ENCODE measurements around the gene STAC2. TPM values are rescaled to one million over a fixed set of nuclear protein-coding genes. Genes with fewer than 3 reads are reported as not detected.

The STAC2 gene
- total and polyA plus RNA-seq, 2 of the 13 experiments (the other 11 are each of a cell fraction or from before 2014, with no cell fraction given) = not detected

- no peak for TF ChIP-seq PRMT3 (CRISPR knock-in tag; IDR thresholded peaks at IDR 0.05; ENCODE audit: borderline replicate concordance, low read depth)
- TF ChIP-seq ZBTB1 (CRISPR knock-in tag; IDR thresholded peaks at IDR 0.05; ENCODE audit: borderline replicate concordance) = no peak
- TF ChIP-seq ZNF260 (CRISPR knock-in tag; IDR thresholded peaks at IDR 0.05; ENCODE audit: borderline replicate concordance, low read depth) = no peak
- no peak for TF ChIP-seq SAFB2 (CRISPR knock-in tag; IDR thresholded peaks at IDR 0.05; ENCODE audit: borderline replicate concordance, low read depth)
- no peak for TF ChIP-seq ZNF256 (CRISPR knock-in tag; conservative IDR thresholded peaks at IDR 0.05)
- peak; percentile 39; the same call in 1 of the 2 replicates for TF ChIP-seq KDM5B (CRISPR knock-in tag; IDR thresholded peaks at IDR 0.05; ENCODE audit: borderline replicate concordance)
These were observed 28.2 kb downstream of the STAC2 start, which contains the start of gene CACNB1 (continued) for GRCh38 chr17:39197380-39198185.

- no peak overlapping the region for H2AFZ ChIP-seq (ENCODE audit: low read length)
- TF ChIP-seq YY1 (IDR thresholded peaks at IDR 0.05; ENCODE audit: insufficient read depth, insufficient replicate concordance, low read depth, low read length) = no peak
- TF ChIP-seq RBM39 (IDR thresholded peaks at IDR 0.05; ENCODE audit: low read depth, low read length, poor library complexity, severe bottlenecking) = no peak
- no peak for TF ChIP-seq ZNF432 (CRISPR knock-in tag; IDR thresholded peaks at IDR 0.05; ENCODE audit: borderline replicate concordance)
- no peak for TF ChIP-seq ZNF619 (CRISPR knock-in tag; IDR thresholded peaks at IDR 0.05)
- no peak for TF ChIP-seq ZNF33B (CRISPR knock-in tag; IDR thresholded peaks at IDR 0.05)
- no peak for TF ChIP-seq ZNF615 (CRISPR knock-in tag; IDR thresholded peaks at IDR 0.05; ENCODE audit: borderline replicate concordance)
- TF ChIP-seq ZNF678 (CRISPR knock-in tag; IDR thresholded peaks at IDR 0.05) = no peak
- 0 out of 2 replicates have a peak, but pooled peaks have one; percentile 3 for TF ChIP-seq ATF7-NPFF (CRISPR knock-in tag; IDR thresholded peaks at IDR 0.05; ENCODE audit: low read depth)
- 0 out of 2 replicates have a peak, but pooled peaks have one; percentile 30 for TF ChIP-seq HIC2 (CRISPR knock-in tag; IDR thresholded peaks at IDR 0.05; ENCODE audit: low read depth)
- no peak for TF ChIP-seq ZNF788 (CRISPR knock-in tag; IDR thresholded peaks at IDR 0.05; ENCODE audit: borderline replicate concordance)
- 0 out of 2 replicates have a peak, but pooled peaks have one; percentile 22 for TF ChIP-seq HNRNPL (IDR thresholded peaks at IDR 0.05; ENCODE audit: low read depth, low read length)
- TF ChIP-seq ZNF333 (CRISPR knock-in tag; IDR thresholded peaks at IDR 0.05; ENCODE audit: borderline replicate concordance) = no peak
- no peak for TF ChIP-seq ZNF543 (CRISPR knock-in tag; IDR thresholded peaks at IDR 0.05)
- no peak for TF ChIP-seq ZNF496 (CRISPR knock-in tag; IDR thresholded peaks at IDR 0.05; ENCODE audit: insufficient replicate concordance)
- TF ChIP-seq ZNF253 (CRISPR knock-in tag; IDR thresholded peaks at IDR 0.05; ENCODE audit: borderline replicate concordance) = no peak
These were observed 28.9 kb downstream of the STAC2 start for GRCh38 chr17:39196808-39197291.

More at GRCh38 chr17:39196808-39197291, 28.9 kb downstream of the STAC2 start:
- H3K9ac ChIP-seq (ENCODE audit: insufficient read depth, low read depth, low read length) = peak overlapping the region; percentile 34; the same call in 1 of the 2 replicates
- ChIA-PET POLR2A (interaction anchor here (0.6 kb wide), 1 partner anchor 10 kb away, joined by 4 read pairs; no protein-coding TSS in a partner anchor), CTCF (ENCODE audit: low intra/inter-chr PET ratio, low total read pairs) (no interaction called here)
- ATAC-seq (no peak), DNase-seq (ENCODE audit: low spot score) (no peak), FAIRE-seq (no peak)
- H3K4me3 ChIP-seq (replicated peaks in 1 of 3; ENCODE audit: insufficient read depth in 1 of 3, low read depth in 2 of 3, low read length in 3 of 3) = peak overlapping the region; percentile 56 to 80 (median 69)
- H3K79me2 ChIP-seq (ENCODE audit: insufficient read depth, low read length) = peaks cover 17% of the 10 kb centered on the region
- intact Hi-C loops (cut with micrococcal nuclease; ENCODE audit: unreplicated experiment) = no loop called here
- H4K20me1 ChIP-seq (ENCODE audit: insufficient read depth, low read length) = peaks cover 5% of the 10 kb centered on the region
- WGBS (ENCODE audit: low lambda C conversion rate) = 0% methylated on average over 8 of the region's 30 CpGs
- H3K36me3 ChIP-seq (replicated peaks in 1 of 2; ENCODE audit: control insufficient read depth in 1 of 2, insufficient read depth in 2 of 2, low read length in 2 of 2) = peaks cover under 1 to 4% of the 10 kb centered on the region in 2 experiments; a peak in 4 of 5 replicates
- no peaks in the 10 kb centered on the region; a peak in 1 of 5 replicates for H3K27me3 ChIP-seq (ENCODE audit: control insufficient read depth in 1 of 2, insufficient read depth in 2 of 2, low read length in 2 of 2)
- no peak overlapping the region for H3K27ac ChIP-seq (ENCODE audit: extremely low read length, insufficient read depth, low read length)
- peak overlapping the region; percentile 89 for H3K4me2 ChIP-seq (ENCODE audit: low read depth, low read length)
- peaks cover 53% of the 10 kb centered on the region for H3K4me1 ChIP-seq (ENCODE audit: insufficient read depth, low read length)
- no TSS peak for BruUV-seq (replicated peaks)
- no peaks in the 10 kb centered on the region for H3K9me3 ChIP-seq (ENCODE audit: low read length)
- in situ Hi-C loops (cut with HindIII; ENCODE audit: extremely low pct_ligation_motif_present, low pct_unique_long_range_greater_than_20kb) = no loop called here
